OCI-LY3 (cell line): ENCODE data around the gene ZNF627.

Source experiments
- H2AFZ ChIP-seq: fragments of 200-600, 300-600 bp; shearing (Covaris generic); 2 replicates; pipeline ENCODE4 v1.6.0; 2014; ENCODE audit warnings: antibody characterized with exemption, low read depth, low read length
- H3K27ac ChIP-seq: fragments of 200-600, 300-600 bp; sonication (generic); 2 replicates; pipeline ENCODE4 v1.5.1; 2014; ENCODE audit warnings: mild to moderate bottlenecking, low read length, moderate library complexity, mixed read lengths
- H3K27me3 ChIP-seq: fragments of 200-600, 300-600 bp; sonication (generic); 2 replicates; pipeline ENCODE4 v1.6.1; 2014; ENCODE audit warnings: low read depth, low read length, mixed read lengths
- H3K36me3 ChIP-seq: fragments of 200-600, 300-600 bp; sonication (generic); replicated peaks from 2 replicates; pipeline ENCODE3; 2014; ENCODE audit warnings: low read depth, low read length, mixed read lengths
- H3K4me1 ChIP-seq: fragments of 300-600, 200-600 bp; sonication (generic); 2 replicates; pipeline ENCODE4 v1.6.1; 2014; ENCODE audit warnings: low read length, mixed read lengths
- H3K4me2 ChIP-seq: fragments of 200-600, 300-600 bp; sonication (generic); 2 replicates; pipeline ENCODE4 v1.6.1; 2014; ENCODE audit warnings: low read length, mixed read lengths
- H3K4me3 ChIP-seq: fragments of 300-600, 200-600 bp; sonication (generic); 2 replicates; pipeline ENCODE4 v1.5.1; 2014; ENCODE audit warnings: antibody characterized with exemption, mild to moderate bottlenecking, low read length, moderate library complexity
- H3K79me2 ChIP-seq: fragments of 300-600, 200-600 bp; shearing (Covaris generic); 2 replicates; pipeline ENCODE4 v1.6.1; 2014; ENCODE audit warnings: mild to moderate bottlenecking, low read length, mixed read lengths
- H3K9ac ChIP-seq: fragments of 300-600, 200-600 bp; shearing (Covaris generic); 2 replicates; pipeline ENCODE4 v1.6.0; 2014; ENCODE audit warnings: mild to moderate bottlenecking, low read length, moderate library complexity
- H3K9me3 ChIP-seq: fragments of 200-600, 300-600 bp; shearing (Covaris generic); 2 replicates; pipeline ENCODE4 v1.6.1; 2014; ENCODE audit warnings: low read length, mixed read lengths; ENCODE audit not compliant: insufficient read depth
- H4K20me1 ChIP-seq: fragments of 200-600, 300-600 bp; sonication (generic); 2 replicates; pipeline ENCODE4 v1.6.1; 2016; ENCODE audit warnings: low read length, mixed read lengths; ENCODE audit not compliant: insufficient read depth
- EZH2phosphoT487 ChIP-seq: fragments of 200-600 bp; shearing (Covaris generic); IDR thresholded peaks from 2 replicates; pipeline ENCODE4 v1.6.1; 2018; ENCODE audit warnings: antibody characterized with exemption, mixed run types, low read depth
- TF ChIP-seq, protein P1 (sequence below): fragments of 200-600, 300-600 bp; sonication (generic); IDR thresholded peaks from 2 replicates; pipeline ENCODE4 v1.5.1; 2014; ENCODE audit warnings: antibody characterized with exemption, low read length, low read depth

Gene ZNF627

DNA sequence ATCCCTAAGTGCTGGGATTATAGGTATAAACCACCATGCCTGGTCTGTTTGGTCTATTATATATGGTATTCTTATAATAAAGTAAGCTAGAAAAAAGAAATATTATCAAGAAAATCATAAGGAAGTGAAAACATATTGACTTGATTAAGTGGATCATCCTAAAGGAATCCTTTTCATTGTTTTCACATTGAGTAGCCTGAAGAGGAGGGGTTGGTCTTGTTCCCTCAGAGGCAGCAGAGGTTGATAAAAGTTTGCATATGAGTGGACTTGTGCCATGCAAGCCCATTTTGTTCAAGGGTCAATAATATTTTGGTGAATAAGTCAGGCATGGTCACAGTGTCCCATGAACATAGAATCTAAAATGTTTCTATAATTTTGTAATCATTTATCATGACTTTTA is 52.7 kb downstream of the ZNF627 start:
- H3K9ac ChIP-seq: no peak overlapping the region
- no peak overlapping the region for H3K4me2 ChIP-seq
- no peaks in the 10 kb centered on the region for H3K27me3 ChIP-seq
- H3K4me3 ChIP-seq: no peak overlapping the region
- TF ChIP-seq, protein P1, sequence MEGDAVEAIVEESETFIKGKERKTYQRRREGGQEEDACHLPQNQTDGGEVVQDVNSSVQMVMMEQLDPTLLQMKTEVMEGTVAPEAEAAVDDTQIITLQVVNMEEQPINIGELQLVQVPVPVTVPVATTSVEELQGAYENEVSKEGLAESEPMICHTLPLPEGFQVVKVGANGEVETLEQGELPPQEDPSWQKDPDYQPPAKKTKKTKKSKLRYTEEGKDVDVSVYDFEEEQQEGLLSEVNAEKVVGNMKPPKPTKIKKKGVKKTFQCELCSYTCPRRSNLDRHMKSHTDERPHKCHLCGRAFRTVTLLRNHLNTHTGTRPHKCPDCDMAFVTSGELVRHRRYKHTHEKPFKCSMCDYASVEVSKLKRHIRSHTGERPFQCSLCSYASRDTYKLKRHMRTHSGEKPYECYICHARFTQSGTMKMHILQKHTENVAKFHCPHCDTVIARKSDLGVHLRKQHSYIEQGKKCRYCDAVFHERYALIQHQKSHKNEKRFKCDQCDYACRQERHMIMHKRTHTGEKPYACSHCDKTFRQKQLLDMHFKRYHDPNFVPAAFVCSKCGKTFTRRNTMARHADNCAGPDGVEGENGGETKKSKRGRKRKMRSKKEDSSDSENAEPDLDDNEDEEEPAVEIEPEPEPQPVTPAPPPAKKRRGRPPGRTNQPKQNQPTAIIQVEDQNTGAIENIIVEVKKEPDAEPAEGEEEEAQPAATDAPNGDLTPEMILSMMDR: no peak
- TF ChIP-seq EZH2phosphoT487: no peak
- H3K9me3 ChIP-seq: peaks cover 17% of the 10 kb centered on the region
- peaks cover 27% of the 10 kb centered on the region for H3K36me3 ChIP-seq
- H3K4me1 ChIP-seq: no peaks in the 10 kb centered on the region
- H3K79me2 ChIP-seq: no peaks in the 10 kb centered on the region
- no peak overlapping the region for H2AFZ ChIP-seq
- no peak overlapping the region for H3K27ac ChIP-seq
- H4K20me1 ChIP-seq: no peaks in the 10 kb centered on the region

DNA sequence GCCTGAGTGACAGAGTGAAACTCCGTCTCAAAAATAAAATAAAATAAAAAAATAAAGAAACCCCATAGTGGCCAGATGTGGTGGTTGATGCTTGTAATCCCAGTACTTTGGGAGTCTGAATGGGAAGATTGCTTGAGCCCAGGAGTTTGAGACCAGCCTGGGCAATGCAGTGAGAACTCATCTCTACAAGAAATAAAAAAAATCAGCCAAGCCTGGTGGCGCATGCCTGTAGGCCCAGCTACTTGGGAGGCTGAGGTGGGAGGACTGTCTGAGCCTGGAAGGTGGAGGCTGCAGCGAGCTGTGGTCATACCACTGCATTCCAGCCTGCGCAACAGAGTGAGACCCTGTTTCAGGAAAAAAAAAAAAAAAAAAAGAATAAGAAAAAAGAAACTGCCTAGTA is 53.8 kb downstream of the ZNF627 start:
- H3K9ac ChIP-seq: no peak overlapping the region
- no peak overlapping the region for H2AFZ ChIP-seq
- no peak overlapping the region for H3K4me3 ChIP-seq
- H3K27ac ChIP-seq: no peak overlapping the region
- peaks cover 27% of the 10 kb centered on the region for H3K36me3 ChIP-seq
- TF ChIP-seq, protein P1: no peak
- no peak for TF ChIP-seq EZH2phosphoT487
- peaks cover 17% of the 10 kb centered on the region for H3K9me3 ChIP-seq
- H3K4me1 ChIP-seq: no peaks in the 10 kb centered on the region
- no peak overlapping the region for H3K4me2 ChIP-seq
- no peaks in the 10 kb centered on the region for H4K20me1 ChIP-seq
- H3K27me3 ChIP-seq: no peaks in the 10 kb centered on the region
- H3K79me2 ChIP-seq: no peaks in the 10 kb centered on the region

DNA sequence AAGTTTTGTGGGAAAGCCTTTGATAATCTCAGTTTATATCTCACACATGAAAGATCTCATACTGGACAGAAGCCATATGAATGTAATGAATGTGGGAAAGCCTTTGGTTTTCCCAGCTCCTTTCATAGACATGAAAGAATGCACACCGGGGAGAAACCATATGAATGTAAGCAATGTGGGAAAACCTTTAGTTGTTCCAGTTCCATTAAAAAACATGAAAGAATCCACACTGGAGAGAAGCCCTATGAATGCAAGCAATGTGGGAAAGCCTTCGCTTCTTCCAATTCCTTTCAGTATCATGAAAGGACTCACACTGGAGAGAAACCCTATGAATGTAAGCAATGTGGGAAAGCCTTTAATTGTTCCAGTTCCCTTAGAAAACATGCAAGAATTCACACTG is 54.8 kb downstream of the ZNF627 start:
- Histone ChIP-seq H3K4me1 (peaks cover 6% of the 10 kb centered on the region), H3K4me3 (no peak overlapping the region), H3K79me2 (no peaks in the 10 kb centered on the region), H3K36me3 (peaks cover 27% of the 10 kb centered on the region), H3K9ac (no peak overlapping the region), H3K4me2 (no peak overlapping the region), H3K27me3 (no peaks in the 10 kb centered on the region), H3K9me3 (peaks cover 17% of the 10 kb centered on the region), H4K20me1 (no peaks in the 10 kb centered on the region), H2AFZ (no peak overlapping the region), H3K27ac (no peak overlapping the region)
- TF ChIP-seq, protein P1: no peak
- no peak for TF ChIP-seq EZH2phosphoT487

DNA sequence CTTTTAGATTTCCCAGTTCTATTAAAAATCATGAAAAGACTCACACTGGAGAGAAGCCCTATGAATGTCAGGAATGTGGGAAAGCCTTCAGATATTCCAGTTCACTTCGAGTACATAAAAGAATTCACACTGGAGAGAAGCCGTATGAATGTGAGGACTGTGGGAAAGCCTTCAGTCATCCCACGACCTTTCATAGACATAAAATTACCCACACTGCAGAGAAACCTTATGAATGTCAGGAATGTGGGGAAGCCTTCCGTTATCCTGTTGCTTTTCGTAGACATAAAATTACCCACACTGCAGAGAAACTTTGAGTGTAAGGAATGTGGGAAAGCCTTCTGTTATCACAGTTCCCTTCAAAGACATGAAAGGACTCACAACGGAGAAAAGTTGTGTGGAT is 55.2 kb downstream of the ZNF627 start:
- peaks cover 27% of the 10 kb centered on the region for H3K36me3 ChIP-seq
- no peak overlapping the region for H3K4me3 ChIP-seq
- peaks cover 17% of the 10 kb centered on the region for H3K9me3 ChIP-seq
- no peak overlapping the region for H3K4me2 ChIP-seq
- no peak overlapping the region for H2AFZ ChIP-seq
- no peaks in the 10 kb centered on the region for H4K20me1 ChIP-seq
- TF ChIP-seq EZH2phosphoT487: no peak
- TF ChIP-seq, protein P1: no peak
- no peak overlapping the region for H3K9ac ChIP-seq
- H3K27ac ChIP-seq: no peak overlapping the region
- H3K4me1 ChIP-seq: peaks cover 6% of the 10 kb centered on the region
- peaks cover under 1% of the 10 kb centered on the region; the same call in 1 of the 2 replicates for H3K27me3 ChIP-seq
- no peaks in the 10 kb centered on the region for H3K79me2 ChIP-seq
